Stimulated activated naive CD4-positive, alpha-beta T cell (primary cell): ENCODE measurements around the gene UNC50.

Source experiments
- DNase-seq, 6 experiments: peaks; one replicate each; lab custom pipeline; 2025; lab: John Stamatoyannopoulos, UW

Gene UNC50

DNA sequence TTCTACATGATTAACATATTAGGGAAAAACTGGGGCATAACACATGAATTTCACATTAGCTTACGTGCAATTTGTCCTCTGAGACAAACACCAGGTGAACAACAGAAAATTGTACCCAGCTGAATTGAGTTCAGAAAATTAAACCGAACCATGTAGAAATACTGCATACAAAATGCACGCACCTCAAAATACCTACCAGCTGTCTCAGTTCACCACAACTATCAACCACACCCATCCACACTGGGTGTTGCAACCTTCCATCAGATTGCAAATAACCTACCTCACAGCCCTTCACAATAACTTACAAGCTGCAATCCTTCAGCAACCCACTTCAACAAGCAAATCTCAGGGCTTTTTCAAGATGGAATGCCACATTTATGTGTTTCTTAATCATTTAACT lies 55.9 kb downstream of the UNC50 start:
- peak in 5 of 6 experiments; percentile 38 to 83 (median 77) for DNase-seq

- no peak for DNase-seq
These were observed 57.3 kb downstream of the UNC50 start for GRCh38 chr2:98665677-98666076.
